ENCODE data around the gene GPX4.

DNA sequence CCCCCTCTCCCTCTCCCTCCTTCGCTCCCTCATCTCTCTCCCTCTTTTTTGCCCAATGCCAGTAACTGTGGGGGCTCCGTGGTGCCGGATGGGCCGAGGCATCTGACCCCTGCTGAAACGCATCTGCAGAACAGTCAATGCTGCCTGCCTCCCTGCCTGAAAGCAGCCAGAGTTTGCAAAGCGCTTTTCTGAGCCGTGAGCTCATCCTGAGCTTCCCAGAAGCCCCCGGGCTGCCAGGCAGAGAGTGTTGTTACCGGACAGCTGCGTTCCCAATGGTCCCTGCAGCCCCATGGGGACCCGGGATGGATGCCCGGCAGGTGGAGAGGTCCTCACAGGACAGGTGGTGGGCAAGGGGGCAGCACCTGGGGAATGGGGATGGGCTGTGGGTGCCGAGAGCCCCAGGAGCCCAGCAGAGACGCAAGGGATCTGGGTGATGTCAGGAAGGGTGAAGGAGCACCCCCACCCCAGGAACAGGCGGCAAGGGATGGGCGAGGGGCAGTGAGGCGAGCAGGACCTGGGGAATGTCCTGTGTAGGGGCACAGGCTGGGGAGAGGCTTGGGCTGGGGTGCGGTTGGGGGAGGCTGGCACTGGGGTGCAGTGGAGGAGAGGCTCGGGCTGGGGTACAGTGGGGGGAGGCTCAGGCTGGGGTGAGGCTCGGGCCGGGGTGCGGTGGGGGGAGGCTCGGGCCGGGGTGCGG is 33.0 kb downstream of the GPX4 start:
- TF ChIP-seq CTCF (conservative IDR thresholded peaks at IDR 0.05; ENCODE audit: low read length) (no peak), EZH2phosphoT487 (IDR thresholded peaks at IDR 0.05; ENCODE audit: borderline replicate concordance) (no peak)
